Measurements from ENCODE around the gene CFTR. TPM values are rescaled to one million over a fixed set of nuclear protein-coding genes. Genes with fewer than 3 reads are reported as not detected.

Gene CFTR
- total and polyA plus RNA-seq, 2 of the 8 experiments (the other 6 are each of a cell fraction or from before 2014, with no cell fraction given), result 1.2 to 1.6 TPM

GRCh38 chr7:117669818-117670217, 190.0 kb downstream of the CFTR start:
- Histone ChIP-seq H2BK15ac (ENCODE audit: low read length) (no peak overlapping the region), H4K5ac (ENCODE audit: insufficient read length, low read depth, low read length) (no peak overlapping the region), H3K18ac (ENCODE audit: extremely low read depth, low read length) (no peak overlapping the region), H3K9ac (replicated peaks in 1 of 4; ENCODE audit: extremely low read depth in 1 of 4, low read depth in 3 of 4, low read length in 3 of 4) (no peak overlapping the region), H3K27ac (ENCODE audit: low read depth, low read length) (no peak overlapping the region), H3K27me3 (replicated peaks in 1 of 4; ENCODE audit: control insufficient read depth in 3 of 4, extremely low read depth in 1 of 4, insufficient read depth in 3 of 4, low read length in 3 of 4) (no peaks in the 10 kb centered on the region), H3K4ac (replicated peaks; ENCODE audit: insufficient read length, low read depth, low read length) (no peak overlapping the region), H3K4me1 (replicated peaks in 1 of 4; ENCODE audit: control insufficient read depth in 3 of 4, insufficient read depth in 4 of 4, low read length in 3 of 4) (peaks cover 7 to 20% (median 15%) of the 10 kb centered on the region in 4 experiments; a peak in 6 of 7 replicates), H3K9me3 (ENCODE audit: insufficient read depth in 2 of 2, low read depth in 1 of 2, low read length in 1 of 2) (no peaks in the 10 kb centered on the region), H3K14ac (ENCODE audit: insufficient read length) (no peak overlapping the region), H3K36me3 (ENCODE audit: control insufficient read depth in 2 of 4, insufficient read depth in 4 of 4, low read length in 3 of 4) (no peaks in the 10 kb centered on the region), H2AK5ac (ENCODE audit: low read depth, low read length) (no peak overlapping the region), H4K8ac (ENCODE audit: extremely low read depth, insufficient read depth, low read length) (no peak overlapping the region), H3K79me2 (ENCODE audit: control insufficient read depth in 1 of 2, insufficient read depth in 2 of 2, low read length in 2 of 2) (no peaks in the 10 kb centered on the region), H2AFZ (ENCODE audit: low read length) (no peak overlapping the region), H3K4me3 (ENCODE audit: extremely low read depth in 1 of 4, insufficient read depth in 2 of 4, low read depth in 3 of 4, low read length in 4 of 4) (no peak overlapping the region), H2BK20ac (ENCODE audit: low read length) (no peak overlapping the region), H4K20me1 (replicated peaks in 1 of 2; ENCODE audit: control insufficient read depth in 1 of 2, insufficient read depth in 2 of 2, low read length in 2 of 2) (no peaks in the 10 kb centered on the region), H3K56ac (replicated peaks; ENCODE audit: insufficient read length, low read depth, low read length) (no peak overlapping the region), H3K4me2 (ENCODE audit: insufficient read depth in 1 of 2, low read depth in 2 of 2, low read length in 2 of 2) (no peak overlapping the region), H2BK5ac (ENCODE audit: low read depth, low read length) (no peak overlapping the region), H3K23me2 (ENCODE audit: low read depth, low read length) (peaks cover 6% of the 10 kb centered on the region; the same call in 1 of the 2 replicates), H3K23ac (ENCODE audit: insufficient read length) (no peak overlapping the region), H3K79me1 (ENCODE audit: low read depth, low read length) (no peaks in the 10 kb centered on the region), H2BK120ac (replicated peaks; ENCODE audit: low read depth, low read length) (no peak overlapping the region), H4K91ac (replicated peaks; ENCODE audit: insufficient read length, low read length) (no peak overlapping the region), H2BK12ac (ENCODE audit: low read depth, low read length) (no peak overlapping the region)
- TF ChIP-seq GABPA (IDR thresholded peaks at IDR 0.05; ENCODE audit: borderline replicate concordance, insufficient read depth, low read length), result no peak
- TF ChIP-seq HDAC2 (IDR thresholded peaks at IDR 0.05; ENCODE audit: borderline replicate concordance in 1 of 2, low read depth in 2 of 2, low read length in 2 of 2), result no peak
- no peak for TF ChIP-seq RBBP5 (IDR thresholded peaks at IDR 0.05; ENCODE audit: borderline replicate concordance, low read depth, low read length)
- no peak for TF ChIP-seq CEBPB (IDR thresholded peaks at IDR 0.05; ENCODE audit: low read depth, low read length)
- TF ChIP-seq CBX5 (IDR thresholded peaks at IDR 0.05; ENCODE audit: low read depth, low read length), result no peak
- no peak for TF ChIP-seq CHD1 (IDR thresholded peaks at IDR 0.05; ENCODE audit: low read depth, low read length)
- peak; percentile 55 to 68; a peak in 3 of 4 replicates for TF ChIP-seq RAD21 (IDR thresholded peaks at IDR 0.05 in 1 of 2, conservative IDR thresholded peaks at IDR 0.05 in 1 of 2; ENCODE audit: low read depth in 2 of 2, low read length in 2 of 2)
- no peak for TF ChIP-seq SIX5 (IDR thresholded peaks at IDR 0.05; ENCODE audit: low read depth, low read length)
- TF ChIP-seq, protein P1, sequence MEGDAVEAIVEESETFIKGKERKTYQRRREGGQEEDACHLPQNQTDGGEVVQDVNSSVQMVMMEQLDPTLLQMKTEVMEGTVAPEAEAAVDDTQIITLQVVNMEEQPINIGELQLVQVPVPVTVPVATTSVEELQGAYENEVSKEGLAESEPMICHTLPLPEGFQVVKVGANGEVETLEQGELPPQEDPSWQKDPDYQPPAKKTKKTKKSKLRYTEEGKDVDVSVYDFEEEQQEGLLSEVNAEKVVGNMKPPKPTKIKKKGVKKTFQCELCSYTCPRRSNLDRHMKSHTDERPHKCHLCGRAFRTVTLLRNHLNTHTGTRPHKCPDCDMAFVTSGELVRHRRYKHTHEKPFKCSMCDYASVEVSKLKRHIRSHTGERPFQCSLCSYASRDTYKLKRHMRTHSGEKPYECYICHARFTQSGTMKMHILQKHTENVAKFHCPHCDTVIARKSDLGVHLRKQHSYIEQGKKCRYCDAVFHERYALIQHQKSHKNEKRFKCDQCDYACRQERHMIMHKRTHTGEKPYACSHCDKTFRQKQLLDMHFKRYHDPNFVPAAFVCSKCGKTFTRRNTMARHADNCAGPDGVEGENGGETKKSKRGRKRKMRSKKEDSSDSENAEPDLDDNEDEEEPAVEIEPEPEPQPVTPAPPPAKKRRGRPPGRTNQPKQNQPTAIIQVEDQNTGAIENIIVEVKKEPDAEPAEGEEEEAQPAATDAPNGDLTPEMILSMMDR (IDR thresholded peaks at IDR 0.05; ENCODE audit: control extremely low read depth in 1 of 3, insufficient read depth in 1 of 3, low read depth in 1 of 3, low read length in 3 of 3), result peak in 2 of 3 experiments; percentile 22 to 39; a peak in 3 of 4 replicates
- TF ChIP-seq TBP (IDR thresholded peaks at IDR 0.05; ENCODE audit: low read depth, low read length), result no peak
- DNase-seq (ENCODE audit: low read depth in 1 of 2, low spot score in 2 of 2) (no peak), FAIRE-seq (no peak)
- ChIA-PET CTCF (ENCODE audit: partially characterized antibody) (interaction anchor here (0.6 to 6.4 kb wide), 32 partner anchors 9 to 711 kb away, joined by 3 to 55 read pairs (median 4); no protein-coding TSS in a partner anchor), POLR2A (ENCODE audit: partially characterized antibody) (no interaction called here)
- WGBS, 2 experiments (ENCODE audit: extremely low coverage in 1 of 2, insufficient coverage in 1 of 2, insufficient read length in 1 of 2, insufficient replicate concordance in 2 of 2, low coverage in 1 of 2, low lambda C conversion rate in 2 of 2, missing lambda C conversion rate in 1 of 2), result 66% methylated on average over 4 of the region's 4 CpGs; no CpG with 5 or more reads in 1 of the 2 experiments
